Measurements from ENCODE around the gene PARD3B.

Gene PARD3B

GRCh38 chr2:205375461-205376448 is 830.5 kb downstream of the PARD3B start:
- peaks cover 5% of the 10 kb centered on the region for H3K4me1 Mint-ChIP-seq
- no peaks in the 10 kb centered on the region for H3K9me3 Mint-ChIP-seq
- H3K36me3 Mint-ChIP-seq (ENCODE audit: low read depth): peaks cover 1% of the 10 kb centered on the region
- H3K27ac Mint-ChIP-seq: no peak overlapping the region
- H3K27me3 Mint-ChIP-seq: no peaks in the 10 kb centered on the region
- no peak for DNase-seq
- H3K4me3 Mint-ChIP-seq: no peak overlapping the region
- ATAC-seq: no peak

GRCh38 chr2:205377324-205377723 is 832.0 kb downstream of the PARD3B start:
- no peak overlapping the region for H3K4me3 Mint-ChIP-seq
- H3K9me3 Mint-ChIP-seq: no peaks in the 10 kb centered on the region
- H3K27me3 Mint-ChIP-seq: no peaks in the 10 kb centered on the region
- DNase-seq (no peak), ATAC-seq (no peak)
- peaks cover 1% of the 10 kb centered on the region for H3K36me3 Mint-ChIP-seq (ENCODE audit: low read depth)
- peaks cover 5% of the 10 kb centered on the region for H3K4me1 Mint-ChIP-seq
- no peak overlapping the region for H3K27ac Mint-ChIP-seq

- Mint-ChIP-seq H3K27ac (no peak overlapping the region), H3K27me3 (no peaks in the 10 kb centered on the region), H3K36me3 (ENCODE audit: low read depth) (no peaks in the 10 kb centered on the region), H3K4me1 (no peaks in the 10 kb centered on the region), H3K4me3 (no peak overlapping the region), H3K9me3 (no peaks in the 10 kb centered on the region)
- DNase-seq: no peak
- ATAC-seq: no peak
These were observed 838.3 kb downstream of the PARD3B start for GRCh38 chr2:205383601-205384000.

- Mint-ChIP-seq H3K36me3 (ENCODE audit: low read depth) (no peaks in the 10 kb centered on the region), H3K27me3 (no peaks in the 10 kb centered on the region), H3K27ac (no peak overlapping the region), H3K4me1 (no peaks in the 10 kb centered on the region), H3K9me3 (no peaks in the 10 kb centered on the region), H3K4me3 (no peak overlapping the region)
- DNase-seq (no peak), ATAC-seq (no peak)
These were observed 840.8 kb downstream of the PARD3B start for GRCh38 chr2:205386109-205386508.

- no peaks in the 10 kb centered on the region for H3K4me1 Mint-ChIP-seq
- no peak overlapping the region for H3K27ac Mint-ChIP-seq
- H3K36me3 Mint-ChIP-seq (ENCODE audit: low read depth): no peaks in the 10 kb centered on the region
- H3K9me3 Mint-ChIP-seq: no peaks in the 10 kb centered on the region
- DNase-seq (no peak), ATAC-seq (no peak)
- no peaks in the 10 kb centered on the region for H3K27me3 Mint-ChIP-seq
- H3K4me3 Mint-ChIP-seq: no peak overlapping the region
These were observed 842.2 kb downstream of the PARD3B start for GRCh38 chr2:205387350-205388055.

GRCh38 chr2:205390866-205391265 is 845.6 kb downstream of the PARD3B start:
- no peak for DNase-seq
- H3K27me3 Mint-ChIP-seq: no peaks in the 10 kb centered on the region
- no peak for ATAC-seq
- no peak overlapping the region for H3K4me3 Mint-ChIP-seq
- no peaks in the 10 kb centered on the region for H3K4me1 Mint-ChIP-seq
- no peak overlapping the region for H3K27ac Mint-ChIP-seq
- H3K9me3 Mint-ChIP-seq: no peaks in the 10 kb centered on the region
- H3K36me3 Mint-ChIP-seq (ENCODE audit: low read depth): no peaks in the 10 kb centered on the region

GRCh38 chr2:205401511-205401910 is 856.2 kb downstream of the PARD3B start:
- ATAC-seq: no peak
- H3K27ac Mint-ChIP-seq: no peak overlapping the region
- no peaks in the 10 kb centered on the region for H3K4me1 Mint-ChIP-seq
- no peak overlapping the region for H3K4me3 Mint-ChIP-seq
- peaks cover 3% of the 10 kb centered on the region for H3K27me3 Mint-ChIP-seq
- no peaks in the 10 kb centered on the region for H3K36me3 Mint-ChIP-seq (ENCODE audit: low read depth)
- no peak for DNase-seq
- H3K9me3 Mint-ChIP-seq: no peaks in the 10 kb centered on the region

- no peaks in the 10 kb centered on the region for H3K4me1 Mint-ChIP-seq
- no peak for ATAC-seq
- no peaks in the 10 kb centered on the region for H3K9me3 Mint-ChIP-seq
- H3K27me3 Mint-ChIP-seq: peaks cover 3% of the 10 kb centered on the region
- H3K36me3 Mint-ChIP-seq (ENCODE audit: low read depth): no peaks in the 10 kb centered on the region
- no peak for DNase-seq
- no peak overlapping the region for H3K4me3 Mint-ChIP-seq
- H3K27ac Mint-ChIP-seq: no peak overlapping the region
These were observed 856.7 kb downstream of the PARD3B start for GRCh38 chr2:205402011-205402410.

- Mint-ChIP-seq H3K9me3 (no peaks in the 10 kb centered on the region), H3K36me3 (ENCODE audit: low read depth) (no peaks in the 10 kb centered on the region), H3K27ac (no peak overlapping the region), H3K4me3 (no peak overlapping the region), H3K27me3 (peaks cover 3% of the 10 kb centered on the region), H3K4me1 (no peaks in the 10 kb centered on the region)
- DNase-seq (no peak), ATAC-seq (no peak)
These were observed 858.1 kb downstream of the PARD3B start for GRCh38 chr2:205403244-205403825.

- Mint-ChIP-seq H3K27me3 (peaks cover 3% of the 10 kb centered on the region), H3K4me3 (no peak overlapping the region), H3K9me3 (no peaks in the 10 kb centered on the region), H3K4me1 (no peaks in the 10 kb centered on the region), H3K27ac (no peak overlapping the region), H3K36me3 (ENCODE audit: low read depth) (no peaks in the 10 kb centered on the region)
- DNase-seq (no peak), ATAC-seq (peak; percentile 69)
These were observed 859.9 kb downstream of the PARD3B start for GRCh38 chr2:205405194-205405593.

- no peak for DNase-seq
- ATAC-seq: no peak
- H3K36me3 Mint-ChIP-seq (ENCODE audit: low read depth): no peaks in the 10 kb centered on the region
- no peaks in the 10 kb centered on the region for H3K9me3 Mint-ChIP-seq
- no peak overlapping the region for H3K27ac Mint-ChIP-seq
- H3K4me3 Mint-ChIP-seq: no peak overlapping the region
- H3K27me3 Mint-ChIP-seq: peaks cover 3% of the 10 kb centered on the region
- no peaks in the 10 kb centered on the region for H3K4me1 Mint-ChIP-seq
These were observed 860.5 kb downstream of the PARD3B start for GRCh38 chr2:205405752-205406151.

GRCh38 chr2:205407984-205408383 is 862.7 kb downstream of the PARD3B start:
- DNase-seq: no peak
- Mint-ChIP-seq H3K27me3 (peaks cover 3% of the 10 kb centered on the region), H3K9me3 (no peaks in the 10 kb centered on the region), H3K4me3 (no peak overlapping the region), H3K4me1 (no peaks in the 10 kb centered on the region), H3K36me3 (ENCODE audit: low read depth) (no peaks in the 10 kb centered on the region), H3K27ac (no peak overlapping the region)
- no peak for ATAC-seq

GRCh38 chr2:205408696-205409095 is 863.4 kb downstream of the PARD3B start:
- ATAC-seq (no peak), DNase-seq (no peak)
- no peak overlapping the region for H3K4me3 Mint-ChIP-seq
- H3K27ac Mint-ChIP-seq: no peak overlapping the region
- no peaks in the 10 kb centered on the region for H3K36me3 Mint-ChIP-seq (ENCODE audit: low read depth)
- peaks cover 3% of the 10 kb centered on the region for H3K27me3 Mint-ChIP-seq
- H3K4me1 Mint-ChIP-seq: no peaks in the 10 kb centered on the region
- H3K9me3 Mint-ChIP-seq: no peaks in the 10 kb centered on the region

- Mint-ChIP-seq H3K4me1 (no peaks in the 10 kb centered on the region), H3K27me3 (peaks cover 3% of the 10 kb centered on the region), H3K36me3 (ENCODE audit: low read depth) (no peaks in the 10 kb centered on the region), H3K27ac (no peak overlapping the region), H3K9me3 (no peaks in the 10 kb centered on the region), H3K4me3 (no peak overlapping the region)
- ATAC-seq (no peak), DNase-seq (no peak)
These were observed 864.1 kb downstream of the PARD3B start for GRCh38 chr2:205409411-205409810.

GRCh38 chr2:205411558-205411957 is 866.3 kb downstream of the PARD3B start:
- no peaks in the 10 kb centered on the region for H3K9me3 Mint-ChIP-seq
- H3K4me3 Mint-ChIP-seq: no peak overlapping the region
- DNase-seq (no peak), ATAC-seq (no peak)
- no peaks in the 10 kb centered on the region for H3K27me3 Mint-ChIP-seq
- H3K4me1 Mint-ChIP-seq: no peaks in the 10 kb centered on the region
- no peaks in the 10 kb centered on the region for H3K36me3 Mint-ChIP-seq (ENCODE audit: low read depth)
- H3K27ac Mint-ChIP-seq: no peak overlapping the region

Data from activated naive CD8-positive, alpha-beta T cell treated with anti-CD3 and anti-CD28 coated beads, Interleukin-2, amount 50 U/mL, for 24 hours (primary cell).